ENCODE data around the gene DUS2.

DNA sequence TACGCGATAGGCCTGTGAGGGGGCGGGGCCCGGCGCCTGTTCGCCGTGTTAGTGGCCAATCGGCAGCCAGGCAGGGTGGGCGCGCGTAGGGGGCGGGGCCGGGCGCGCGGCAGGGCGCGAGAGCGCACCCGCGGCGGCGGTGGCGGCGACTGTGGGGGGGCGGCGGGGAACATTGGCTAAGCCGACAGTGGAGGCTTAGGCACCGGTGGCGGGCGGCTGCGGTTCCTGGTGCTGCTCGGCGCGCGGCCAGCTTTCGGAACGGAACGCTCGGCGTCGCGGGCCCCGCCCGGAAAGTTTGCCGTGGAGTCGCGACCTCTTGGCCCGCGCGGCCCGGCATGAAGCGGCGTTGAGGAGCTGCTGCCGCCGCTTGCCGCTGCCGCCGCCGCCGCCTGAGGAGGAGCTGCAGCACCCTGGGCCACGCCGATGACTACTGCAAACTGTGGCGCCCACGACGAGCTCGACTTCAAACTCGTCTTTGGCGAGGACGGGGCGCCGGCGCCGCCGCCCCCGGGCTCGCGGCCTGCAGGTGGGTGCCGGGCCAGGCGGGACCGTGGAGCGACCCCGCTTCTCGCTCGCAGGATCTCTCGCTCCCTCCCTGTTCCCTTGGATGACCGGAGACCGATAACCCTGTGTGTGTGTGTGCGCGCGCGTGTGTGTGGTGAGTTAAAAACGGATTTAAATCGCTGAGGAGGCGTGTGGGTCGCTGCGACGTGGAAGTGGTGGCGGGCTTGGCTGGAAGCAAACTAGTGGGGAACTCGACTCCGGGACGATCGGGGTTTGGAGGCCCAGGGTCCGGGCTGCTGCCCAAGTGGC lies 62.4 kb downstream of the DUS2 start, which contains the start of gene NFATC3:
- TF ChIP-seq CTCF (conservative IDR thresholded peaks at IDR 0.05 in 1 of 2, IDR thresholded peaks at IDR 0.05 in 1 of 2; ENCODE audit: extremely low read depth in 1 of 2, insufficient read depth in 1 of 2, low read depth in 1 of 2, low read length in 2 of 2): no peak
- no peak for TF ChIP-seq EZH2 (IDR thresholded peaks at IDR 0.05; ENCODE audit: borderline replicate concordance, low read length)

All from mammary epithelial cell (primary cell).